ENCODE data around the gene PTPRD.
"Not testable (repeated sequence)": the region's sequence is repeated elsewhere in the genome, so short reads cannot be mapped to it uniquely, and the experiment has no call there.

The PTPRD gene

GRCh38 chr9:9949978-9950377, 662.8 kb downstream of the PTPRD start:
- no peak for DNase-seq

GRCh38 chr9:9949368-9949767, 663.4 kb downstream of the PTPRD start:
- DNase-seq = no peak

GRCh38 chr9:9945966-9946365, 666.8 kb downstream of the PTPRD start:
- DNase-seq = no peak

- DNase-seq = peak; percentile 77
Measured at GRCh38 chr9:9942764-9943424, 669.9 kb downstream of the PTPRD start.

GRCh38 chr9:9938432-9938831, 674.4 kb downstream of the PTPRD start:
- no peak for DNase-seq

GRCh38 chr9:9931464-9931863, 681.3 kb downstream of the PTPRD start:
- not testable (repeated sequence) for DNase-seq

- no peak for DNase-seq
Measured at GRCh38 chr9:9924376-9924775, 688.4 kb downstream of the PTPRD start.

- DNase-seq = no peak
Measured at GRCh38 chr9:9921805-9922204, 691.0 kb downstream of the PTPRD start.

GRCh38 chr9:9920425-9921060, 692.3 kb downstream of the PTPRD start:
- no peak for DNase-seq

GRCh38 chr9:9919174-9919775, 693.5 kb downstream of the PTPRD start:
- no peak for DNase-seq

GRCh38 chr9:9917400-9917799, 695.4 kb downstream of the PTPRD start:
- DNase-seq = no peak

GRCh38 chr9:9914174-9914573, 698.6 kb downstream of the PTPRD start:
- DNase-seq = no peak

GRCh38 chr9:9913276-9913832, 699.4 kb downstream of the PTPRD start:
- DNase-seq = no peak

- no peak for DNase-seq
Measured at GRCh38 chr9:9912459-9912858, 700.3 kb downstream of the PTPRD start.

GRCh38 chr9:9905736-9906135, 707.1 kb downstream of the PTPRD start:
- no peak for DNase-seq

GRCh38 chr9:9904041-9904440, 708.8 kb downstream of the PTPRD start:
- no peak for DNase-seq

- DNase-seq = no peak
Measured at GRCh38 chr9:9901624-9902023, 711.2 kb downstream of the PTPRD start.

- no peak for DNase-seq
Measured at GRCh38 chr9:9893837-9894236, 719.0 kb downstream of the PTPRD start.

GRCh38 chr9:9892217-9892616, 720.6 kb downstream of the PTPRD start:
- no peak for DNase-seq

- no peak for DNase-seq
Measured at GRCh38 chr9:9881692-9882091, 731.1 kb downstream of the PTPRD start.

- DNase-seq = no peak
Measured at GRCh38 chr9:9874270-9874669, 738.5 kb downstream of the PTPRD start.

- no peak for DNase-seq
Measured at GRCh38 chr9:9862235-9862810, 750.5 kb downstream of the PTPRD start.

- no peak for DNase-seq
Measured at GRCh38 chr9:9855177-9856078, 757.4 kb downstream of the PTPRD start.
